GM18519 (cell line): Measurements from ENCODE around the gene RC3H2.
"Not testable (repeated sequence)": the region's sequence is repeated elsewhere in the genome, so short reads cannot be mapped to it uniquely, and the experiment has no call there.

Experiments used
- ATAC-seq: cut with Tn5 transposase; IDR thresholded peaks from one replicate; pipeline ENCODE4 v1.9.1; 2021; ENCODE audit warnings: mild to moderate bottlenecking, moderate library complexity; ENCODE audit not compliant: unreplicated experiment, low FRiP score

RC3H2 gene

DNA sequence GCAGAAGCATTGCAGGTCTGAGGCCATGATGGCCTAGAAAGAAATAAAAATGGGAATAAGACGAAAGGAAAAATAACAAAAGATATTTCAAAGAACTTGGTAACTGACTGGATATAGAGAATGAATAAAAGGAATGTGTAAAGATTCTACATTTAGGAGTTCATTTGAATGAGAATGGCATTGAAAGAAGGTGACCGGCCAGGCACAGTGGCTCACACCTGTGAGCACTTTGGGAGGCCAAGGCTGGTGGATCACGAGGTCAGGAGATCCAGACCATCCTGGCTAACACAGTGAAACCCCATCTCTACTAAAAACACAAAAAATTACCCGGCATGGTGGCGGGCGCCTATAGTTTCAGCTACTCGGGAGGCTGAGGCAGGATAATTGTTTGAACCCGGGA lies 17.6 kb upstream of the RC3H2 start:
- ATAC-seq: no peak

- no peak for ATAC-seq
These were observed 13.2 kb upstream of the RC3H2 start for GRCh38 chr9:122918310-122918709.

DNA sequence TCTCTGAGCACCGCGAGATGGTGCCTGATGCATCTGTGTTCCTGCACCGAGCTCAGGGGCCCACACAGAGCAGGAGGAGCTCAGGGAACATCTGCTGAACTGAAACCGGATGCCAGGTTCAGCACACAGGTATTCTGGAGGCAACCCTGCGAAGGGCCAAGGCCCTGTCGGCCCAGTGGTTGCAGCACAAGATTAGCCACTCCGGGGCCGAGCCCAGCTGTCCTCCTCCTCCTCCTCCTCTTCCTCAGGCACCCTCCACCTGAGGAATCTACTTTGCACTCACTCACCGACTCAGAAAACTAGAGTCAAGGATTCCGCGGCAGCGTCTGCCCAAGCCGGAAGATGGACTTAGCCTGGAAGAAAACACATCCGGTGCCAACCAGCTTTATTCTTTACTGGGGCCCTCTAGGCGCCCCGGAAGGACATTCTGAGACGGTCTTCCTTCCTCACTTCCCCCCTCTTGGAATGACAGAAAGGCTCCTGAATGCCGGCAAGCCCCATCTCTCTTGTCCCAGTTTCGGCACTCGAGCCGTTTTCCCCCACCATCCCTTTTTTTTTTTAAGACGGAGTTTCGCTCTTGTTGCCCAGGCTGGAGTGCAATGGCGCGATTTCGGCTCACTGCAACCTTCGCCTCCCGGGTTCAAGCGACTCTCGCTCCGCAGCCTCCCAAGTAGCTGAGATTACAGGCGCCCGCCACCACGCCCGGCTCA lies 8.0 kb upstream of the RC3H2 start, which contains the start of gene ZBTB6:
TSS of gene ZBTB6 (minus strand) at position 360 of the 710 bp plus-strand sequence. CDS start 1,251 bp downstream, outside the sequence.
- ATAC-seq: peak; percentile 86

DNA sequence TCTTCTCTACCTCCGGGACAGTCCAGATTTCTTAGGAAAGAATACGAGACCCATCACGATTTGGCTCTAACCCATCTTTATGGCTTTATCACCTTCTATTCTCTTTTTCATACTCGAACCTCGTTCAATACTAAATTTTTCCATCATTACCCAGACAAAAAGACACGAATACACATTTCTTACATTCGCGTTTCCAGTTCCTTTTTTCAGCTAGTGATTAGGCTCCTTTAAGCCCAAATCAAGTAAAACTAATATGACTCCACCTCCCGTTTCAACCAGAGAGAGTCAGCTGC lies 7.5 kb upstream of the RC3H2 start:
- no peak for ATAC-seq

DNA sequence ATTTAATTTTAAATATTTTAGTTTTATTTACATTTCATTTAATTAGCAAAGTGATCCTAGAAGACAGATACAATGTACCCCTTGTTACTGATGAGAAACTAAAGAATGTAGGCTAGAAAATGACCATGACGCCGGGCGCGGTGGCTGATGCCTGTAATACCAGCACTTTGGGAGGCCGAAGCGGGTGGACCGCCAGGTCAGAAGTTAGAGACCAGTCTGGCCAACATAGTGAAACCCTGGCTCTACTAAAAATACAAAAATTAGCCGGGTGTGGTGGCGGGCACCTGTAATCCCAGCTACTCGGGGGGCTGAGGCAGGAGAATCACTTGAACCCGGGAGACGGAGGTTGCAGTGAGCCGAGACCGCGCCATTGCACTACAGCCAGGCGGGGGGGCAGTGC lies 963 bp upstream of the RC3H2 start:
- ATAC-seq: not testable (repeated sequence)

GRCh38 chr9:122904466-122904822 lies 715 bp downstream of the RC3H2 start:
- ATAC-seq: no peak

GRCh38 chr9:122900791-122901190 lies 4.4 kb downstream of the RC3H2 start:
- ATAC-seq: no peak

DNA sequence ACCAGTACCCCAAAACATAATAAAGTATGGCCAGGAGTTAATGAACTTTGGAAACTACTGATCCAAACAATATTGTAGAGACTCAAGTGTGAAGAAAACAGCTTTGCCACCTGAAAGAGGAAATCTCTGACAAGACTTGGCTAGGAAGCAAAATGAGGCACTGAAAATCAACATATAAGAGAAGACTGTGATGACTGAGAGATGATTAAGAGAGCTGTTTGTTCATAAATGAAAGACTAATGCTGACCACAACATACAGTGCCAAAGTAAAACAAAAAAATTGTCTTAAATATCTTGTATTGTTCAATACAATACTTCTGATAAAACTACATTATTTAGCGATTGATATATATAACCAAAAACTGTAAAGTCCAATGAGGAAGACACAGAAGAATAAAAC lies 7.2 kb downstream of the RC3H2 start:
- ATAC-seq: no peak

- no peak for ATAC-seq
These were observed 16.7 kb downstream of the RC3H2 start for GRCh38 chr9:122888480-122888879.

DNA sequence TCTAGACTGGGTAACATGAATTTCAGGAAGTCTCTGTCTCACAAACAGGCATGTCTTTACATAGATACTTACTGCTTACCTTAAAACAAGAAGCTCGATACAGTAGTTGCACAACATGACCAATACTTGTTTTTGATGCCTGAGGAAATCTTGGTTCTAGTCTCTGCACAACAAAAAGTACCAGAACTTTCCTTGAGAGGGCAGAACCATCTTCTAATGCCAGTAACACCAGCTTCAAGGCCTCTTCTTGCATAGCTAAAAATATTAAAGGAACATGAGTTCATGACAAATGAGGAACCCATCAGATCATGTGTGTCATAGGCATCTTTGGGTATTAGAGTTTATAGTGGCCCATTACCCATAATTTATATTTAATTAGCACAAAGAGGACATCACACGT lies 22.0 kb downstream of the RC3H2 start:
- ATAC-seq: no peak

DNA sequence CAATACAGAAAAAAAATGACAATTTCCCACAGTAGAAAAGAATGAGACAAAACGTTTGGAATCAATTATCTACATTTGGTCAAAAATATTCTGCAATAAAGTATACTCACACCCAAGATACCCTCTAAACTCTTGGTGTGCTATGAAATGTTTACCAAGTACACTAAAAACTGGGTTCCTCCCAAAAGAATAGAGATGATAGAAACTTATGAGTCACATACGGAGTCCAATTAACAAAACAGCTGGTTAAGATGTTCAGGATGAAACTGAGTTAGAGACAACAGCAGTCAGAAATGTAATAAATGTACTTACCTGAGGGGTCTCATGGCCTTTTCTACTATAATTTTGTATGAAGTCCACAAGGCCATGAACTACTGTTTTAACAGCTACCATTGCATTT lies 25.7 kb downstream of the RC3H2 start:
- ATAC-seq: no peak

- no peak for ATAC-seq
These were observed 29.6 kb downstream of the RC3H2 start for GRCh38 chr9:122875523-122875922.

DNA sequence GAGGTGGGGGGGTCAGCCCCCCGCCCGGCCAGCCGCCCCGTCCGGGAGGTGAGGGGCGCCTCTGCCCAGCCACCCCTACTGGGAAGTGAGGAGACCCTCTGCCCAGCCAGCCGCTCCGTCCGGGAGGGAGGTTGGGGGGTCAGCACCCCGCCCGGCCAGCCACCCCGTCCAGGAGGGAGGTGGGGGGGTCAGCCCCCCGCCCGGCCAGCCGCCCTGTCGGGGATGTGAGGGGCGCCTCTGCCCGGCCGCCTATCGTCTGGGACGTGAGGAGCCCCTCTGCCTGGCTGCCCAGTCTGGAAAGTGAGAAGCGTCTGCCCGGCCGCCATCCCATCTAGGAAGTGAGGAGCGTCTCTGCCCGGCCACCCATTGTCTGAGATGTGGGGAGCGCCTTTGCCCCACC lies 37.9 kb downstream of the RC3H2 start:
- not testable (repeated sequence) for ATAC-seq

GRCh38 chr9:122866079-122866478 lies 39.1 kb downstream of the RC3H2 start:
- no peak for ATAC-seq

GRCh38 chr9:122865300-122865699 lies 39.9 kb downstream of the RC3H2 start:
- no peak for ATAC-seq

DNA sequence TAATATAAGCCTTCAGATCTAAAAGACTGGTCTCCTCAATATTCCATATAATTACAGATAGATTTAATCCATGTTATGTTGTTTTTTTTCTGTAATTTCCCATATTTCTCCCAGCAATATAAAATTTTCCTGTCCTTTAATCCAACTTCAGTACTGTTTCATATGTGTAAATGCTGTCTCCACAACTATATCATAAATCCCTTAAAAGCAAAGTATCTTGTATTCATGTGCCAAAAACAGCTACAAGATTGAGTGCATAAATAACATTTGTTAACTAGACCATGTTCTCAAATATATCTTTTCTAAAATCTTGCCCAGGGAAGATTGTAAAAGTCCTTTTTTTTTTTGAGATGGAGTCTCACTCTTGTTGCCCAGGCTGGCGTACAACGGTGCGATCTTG lies 41.8 kb downstream of the RC3H2 start:
- ATAC-seq: no peak

DNA sequence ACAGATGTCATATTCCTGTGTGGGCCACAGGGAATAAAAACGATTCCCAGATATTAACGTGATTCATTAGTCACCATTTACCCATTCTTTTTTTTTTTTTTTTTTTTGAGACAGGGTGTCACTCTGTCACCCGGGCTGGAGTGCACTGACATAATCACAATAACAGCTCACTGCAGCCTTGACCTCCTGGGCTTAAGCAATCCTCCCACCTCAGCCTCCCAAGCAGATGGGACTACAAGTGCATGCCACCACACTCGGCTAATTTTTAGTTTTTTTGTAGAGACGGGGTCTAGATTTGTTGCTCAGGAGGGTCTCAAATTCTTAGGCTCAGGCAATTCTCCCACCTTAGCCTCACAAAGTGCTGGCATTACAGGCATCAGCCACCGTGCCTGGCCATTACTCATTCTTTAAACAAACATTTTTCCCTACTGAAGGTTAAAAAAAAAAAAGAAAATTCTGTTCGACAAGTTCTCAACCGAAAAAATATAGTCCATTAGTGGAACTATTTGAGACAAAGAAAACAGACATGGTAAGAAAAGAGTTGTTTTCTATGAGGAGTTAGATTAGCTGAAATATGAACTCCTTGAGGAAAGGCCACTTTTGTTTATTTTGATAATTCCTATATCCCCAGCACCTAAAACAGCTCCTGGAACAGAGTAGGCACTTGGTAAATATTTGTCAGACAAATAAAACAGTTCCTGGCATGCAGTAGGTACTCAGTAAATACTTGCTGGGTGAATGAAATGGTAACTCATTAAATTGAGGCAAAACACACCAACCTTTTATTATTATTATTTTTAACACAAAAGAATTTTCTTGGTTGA lies 44.6 kb downstream of the RC3H2 start:
- no peak for ATAC-seq

DNA sequence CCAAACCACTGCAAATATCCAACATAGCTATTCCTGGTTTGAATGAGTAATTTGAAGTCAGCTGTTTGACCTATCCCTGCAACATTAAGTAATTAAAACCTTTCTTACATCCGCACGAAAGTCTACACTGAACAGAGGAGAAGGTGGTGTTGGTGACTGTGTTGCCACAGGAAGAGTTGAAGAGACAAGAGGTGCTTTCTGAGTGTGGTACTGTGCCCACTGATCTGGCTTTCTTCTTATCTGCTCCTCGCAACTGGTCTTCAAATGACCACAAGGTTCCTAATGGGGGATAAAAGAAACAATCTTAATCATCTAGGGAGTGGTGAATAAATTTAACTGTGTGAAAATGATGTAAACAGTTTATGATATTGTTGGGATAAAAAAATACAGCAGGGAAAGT lies 47.3 kb downstream of the RC3H2 start:
- no peak for ATAC-seq

GRCh38 chr9:122852085-122852786 lies 52.9 kb downstream of the RC3H2 start:
- not testable (repeated sequence) for ATAC-seq

DNA sequence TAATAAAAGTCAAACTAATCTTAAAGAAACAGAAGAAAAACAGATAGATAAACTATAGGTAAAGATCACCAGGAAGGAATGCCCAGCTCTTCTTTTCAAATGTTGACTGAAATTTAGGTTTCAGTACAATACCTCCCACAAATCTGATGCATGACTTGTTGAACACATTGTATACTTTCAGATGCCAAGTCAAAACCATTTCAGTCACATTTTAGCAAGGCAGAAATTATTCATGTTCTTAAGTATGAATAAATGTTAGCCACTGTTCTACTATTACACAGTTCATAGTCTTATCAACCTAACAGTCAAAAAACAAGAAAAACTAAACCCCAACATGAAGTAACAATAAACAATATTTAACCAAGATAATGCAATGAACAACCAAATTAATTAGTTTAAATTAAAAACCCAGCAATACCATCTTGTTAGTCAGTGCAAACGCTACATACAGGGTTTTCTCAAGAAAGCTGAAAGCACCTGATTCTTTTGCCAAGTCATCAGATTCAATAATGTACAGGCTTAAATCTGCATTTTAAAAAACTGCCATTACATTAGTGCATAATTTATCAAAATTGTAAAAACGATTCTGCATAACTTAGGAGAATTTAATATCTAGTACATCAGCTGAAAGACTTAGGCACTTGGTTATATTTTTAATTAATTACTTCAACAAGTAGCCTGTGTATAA lies 56.8 kb downstream of the RC3H2 start:
- no peak for ATAC-seq

GRCh38 chr9:122846371-122846940 lies 58.7 kb downstream of the RC3H2 start:
- ATAC-seq: no peak
